ENCODE measurements around the gene ADRA2C.

The ADRA2C gene

DNA sequence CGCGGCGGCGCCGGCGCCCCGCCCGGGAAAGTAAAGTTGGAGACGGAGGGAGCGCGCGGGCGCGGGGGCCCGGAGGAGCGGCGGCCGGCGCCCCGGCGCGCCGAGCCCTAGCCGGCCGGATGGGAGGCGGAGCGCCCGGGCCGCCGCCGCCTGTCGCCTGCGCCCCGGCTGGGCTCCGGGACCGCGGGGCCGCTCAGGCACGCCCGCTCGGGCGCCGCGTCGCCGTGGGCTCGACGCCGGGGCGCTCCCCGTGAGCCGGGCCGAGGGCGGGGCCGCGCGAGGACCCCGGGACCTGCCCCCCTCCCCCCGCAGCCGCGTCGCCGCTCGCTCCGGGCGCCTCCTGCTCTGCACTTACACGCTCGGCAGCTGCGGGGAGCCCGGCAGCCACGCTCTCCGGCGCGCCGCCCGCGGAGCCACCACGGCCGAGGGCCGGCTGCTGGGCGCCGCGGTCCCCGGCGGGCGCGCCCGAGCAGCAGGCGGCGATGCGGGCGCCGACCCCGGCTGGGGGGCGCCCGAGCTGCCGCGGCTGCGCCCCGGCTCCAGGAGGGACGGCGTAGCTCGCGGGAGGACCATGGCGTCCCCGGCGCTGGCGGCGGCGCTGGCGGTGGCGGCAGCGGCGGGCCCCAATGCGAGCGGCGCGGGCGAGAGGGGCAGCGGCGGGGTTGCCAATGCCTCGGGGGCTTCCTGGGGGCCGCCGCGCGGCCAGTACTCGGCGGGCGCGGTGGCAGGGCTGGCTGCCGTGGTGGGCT lies at the start of gene ADRA2C:
Gene ADRA2C, plus strand, starts transcription at position 350 of the 749 bp plus-strand sequence. Its CDS starts 222 bp downstream, at position 572.
- DNase-seq (ENCODE audit: extremely low read depth in 1 of 2, low read depth in 1 of 2): no peak

DNA sequence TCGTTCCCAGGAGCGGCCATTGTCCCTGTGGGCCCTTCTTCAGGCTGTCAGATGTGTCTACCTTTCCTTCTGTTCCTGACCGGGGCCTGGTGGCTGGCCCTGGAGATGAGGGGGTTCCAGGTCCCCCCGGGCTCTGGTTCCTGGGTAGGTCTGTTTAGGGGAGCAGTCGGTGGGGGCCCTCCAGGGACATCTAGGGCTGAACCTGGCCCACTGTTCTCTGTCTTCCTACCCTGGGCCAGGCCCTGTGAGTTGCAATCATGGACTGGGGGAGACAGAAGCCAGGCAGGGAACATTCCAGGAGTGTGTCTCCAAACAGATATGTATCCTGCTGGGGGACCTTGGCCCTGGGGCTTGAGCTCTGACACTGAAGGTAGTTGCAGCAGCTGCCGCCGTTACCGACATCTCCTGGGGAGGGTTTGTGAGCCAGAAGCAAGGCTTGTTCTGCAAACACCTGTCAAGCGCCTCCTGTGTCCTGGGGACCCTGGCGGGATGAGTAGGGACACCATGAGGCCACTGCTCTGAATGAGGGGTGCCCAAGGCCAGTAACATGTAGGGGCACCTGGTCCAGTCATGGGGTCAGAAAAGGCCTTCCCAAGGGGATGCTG lies 49.5 kb upstream of the ADRA2C start:
- DNase-seq (ENCODE audit: extremely low read depth in 1 of 2, low read depth in 1 of 2): no peak

GRCh38 chr4:3717241-3717640 lies 48.9 kb upstream of the ADRA2C start:
- no peak for DNase-seq (ENCODE audit: extremely low read depth in 1 of 2, low read depth in 1 of 2)

- no peak for DNase-seq (ENCODE audit: extremely low read depth in 1 of 2, low read depth in 1 of 2)
Measured at GRCh38 chr4:3718462-3718861, 47.7 kb upstream of the ADRA2C start.

DNA sequence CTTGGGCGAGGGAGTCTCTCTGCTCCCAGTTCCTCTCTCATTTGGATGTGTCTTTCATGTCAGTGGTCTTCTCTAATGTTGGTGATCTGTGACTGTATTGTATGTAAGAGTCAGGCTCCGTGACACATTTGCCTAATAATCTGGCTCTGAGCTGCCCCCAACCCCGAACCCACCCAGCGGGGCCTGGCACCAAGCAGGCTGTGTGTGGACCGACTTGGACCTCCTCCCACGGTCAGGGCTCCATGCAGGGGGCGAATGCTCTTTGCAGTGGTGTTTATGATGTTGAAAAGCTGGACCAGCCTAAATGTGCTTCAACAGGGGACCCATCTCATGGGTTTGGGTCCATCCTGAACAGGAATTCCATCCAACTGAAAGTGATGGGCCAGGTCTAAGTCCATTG lies 47.0 kb upstream of the ADRA2C start:
- no peak for DNase-seq (ENCODE audit: extremely low read depth in 1 of 2, low read depth in 1 of 2)

DNA sequence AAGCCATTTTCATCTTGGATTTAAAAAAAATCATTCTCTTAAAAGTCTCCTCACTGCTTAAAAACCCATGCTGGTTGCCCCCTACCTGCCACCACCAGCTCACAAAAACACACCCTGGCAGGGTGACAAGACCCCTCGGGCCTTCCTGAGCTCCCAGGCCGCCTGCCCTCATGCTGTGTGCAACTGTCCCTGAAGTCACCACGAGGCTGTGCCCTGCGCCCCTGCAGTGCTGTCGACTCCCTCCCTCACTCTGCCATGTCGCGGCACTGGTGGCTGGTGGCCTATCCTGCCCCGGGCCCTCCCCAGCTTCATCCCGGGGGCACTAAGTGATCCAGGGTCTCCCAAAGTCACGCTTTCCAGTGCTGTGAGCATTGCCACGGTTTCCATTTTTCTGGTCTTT lies 46.3 kb upstream of the ADRA2C start:
- DNase-seq (ENCODE audit: extremely low read depth in 1 of 2, low read depth in 1 of 2): no peak

GRCh38 chr4:3720466-3720865 lies 45.7 kb upstream of the ADRA2C start:
- DNase-seq (ENCODE audit: extremely low read depth in 1 of 2, low read depth in 1 of 2): no peak

- no peak for DNase-seq (ENCODE audit: extremely low read depth in 1 of 2, low read depth in 1 of 2)
Measured at GRCh38 chr4:3721186-3721585, 45.0 kb upstream of the ADRA2C start.

- no peak for DNase-seq (ENCODE audit: extremely low read depth in 1 of 2, low read depth in 1 of 2)
Measured at GRCh38 chr4:3721627-3722026, 44.6 kb upstream of the ADRA2C start.

DNA sequence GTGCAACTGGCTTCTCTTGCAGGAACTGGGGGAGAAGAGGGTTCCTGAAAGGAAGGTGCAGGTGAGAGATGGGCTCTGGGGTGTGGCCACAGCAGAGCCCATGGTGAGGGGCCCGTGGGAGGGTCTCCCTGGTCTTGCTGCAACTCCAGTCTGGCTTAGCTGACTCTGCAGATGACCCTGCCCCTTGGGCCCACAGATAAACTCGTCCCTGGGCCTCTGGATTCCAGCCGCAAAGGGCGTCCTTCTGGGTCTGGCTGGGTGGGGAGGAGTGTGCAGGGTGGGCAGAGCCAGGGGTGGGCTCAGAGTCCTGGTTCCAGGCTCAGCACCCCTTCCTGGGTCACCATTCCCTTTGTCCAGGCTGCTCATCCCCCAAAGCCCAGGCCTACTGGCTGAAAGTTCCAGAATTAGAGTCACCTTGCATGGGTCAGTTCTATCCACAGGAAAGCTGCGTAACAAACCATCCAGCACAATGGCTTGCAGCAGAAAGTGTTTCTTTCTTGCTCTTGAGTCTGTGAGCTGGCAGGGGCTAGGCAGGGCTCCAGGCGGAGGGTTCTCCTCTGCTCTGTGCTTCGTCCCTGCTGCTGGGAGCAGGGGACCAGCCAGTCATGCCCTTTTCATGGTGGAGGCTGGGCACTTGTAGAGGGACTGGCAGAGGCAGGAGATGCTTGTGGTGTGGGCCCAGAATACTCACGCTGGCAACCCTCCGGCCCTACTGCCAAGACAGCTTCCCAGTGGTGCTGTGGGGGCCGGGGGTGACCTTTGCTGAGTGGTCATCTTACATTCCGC lies 43.5 kb upstream of the ADRA2C start:
- DNase-seq (ENCODE audit: extremely low read depth in 1 of 2, low read depth in 1 of 2): no peak

- no peak for DNase-seq (ENCODE audit: extremely low read depth in 1 of 2, low read depth in 1 of 2)
Measured at GRCh38 chr4:3723232-3723642, 42.9 kb upstream of the ADRA2C start.

- no peak for DNase-seq (ENCODE audit: extremely low read depth in 1 of 2, low read depth in 1 of 2)
Measured at GRCh38 chr4:3724319-3725231, 41.6 kb upstream of the ADRA2C start.

GRCh38 chr4:3725936-3726870 lies 40.0 kb upstream of the ADRA2C start:
- no peak for DNase-seq (ENCODE audit: extremely low read depth in 1 of 2, low read depth in 1 of 2)

DNA sequence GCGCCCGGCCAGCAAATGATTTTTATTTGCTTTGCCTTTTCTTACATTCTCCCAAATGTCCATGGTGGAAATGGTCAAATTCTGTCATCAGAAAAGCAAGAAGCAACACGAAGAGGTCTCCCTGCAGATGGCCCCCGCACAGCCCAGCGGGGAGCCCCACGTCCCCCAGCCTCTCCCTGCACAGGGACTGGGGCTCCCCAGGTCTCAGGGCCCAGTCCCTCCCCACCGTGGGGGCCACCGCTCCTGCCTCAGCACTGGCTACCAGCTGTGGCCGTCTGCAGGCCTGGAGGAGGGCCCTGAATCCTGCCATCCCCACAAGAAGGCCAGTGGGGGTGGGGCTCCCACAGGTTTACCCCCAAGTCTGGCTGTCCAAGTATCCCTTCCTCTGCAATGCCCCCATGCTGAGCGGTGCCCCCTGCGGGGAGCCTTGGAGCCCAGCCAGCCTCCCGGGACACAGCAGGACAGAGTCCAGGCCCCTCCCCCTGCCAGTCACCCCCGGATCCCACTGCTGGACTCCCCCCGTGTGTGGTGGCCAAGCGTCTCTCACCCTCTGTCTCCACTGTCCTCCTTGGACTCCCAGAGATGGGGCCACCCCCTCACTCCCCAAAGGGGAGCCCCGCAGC lies 38.2 kb upstream of the ADRA2C start:
- no peak for DNase-seq (ENCODE audit: extremely low read depth in 1 of 2, low read depth in 1 of 2)

GRCh38 chr4:3729188-3729881 lies 36.9 kb upstream of the ADRA2C start:
- DNase-seq (ENCODE audit: extremely low read depth in 1 of 2, low read depth in 1 of 2): no peak

DNA sequence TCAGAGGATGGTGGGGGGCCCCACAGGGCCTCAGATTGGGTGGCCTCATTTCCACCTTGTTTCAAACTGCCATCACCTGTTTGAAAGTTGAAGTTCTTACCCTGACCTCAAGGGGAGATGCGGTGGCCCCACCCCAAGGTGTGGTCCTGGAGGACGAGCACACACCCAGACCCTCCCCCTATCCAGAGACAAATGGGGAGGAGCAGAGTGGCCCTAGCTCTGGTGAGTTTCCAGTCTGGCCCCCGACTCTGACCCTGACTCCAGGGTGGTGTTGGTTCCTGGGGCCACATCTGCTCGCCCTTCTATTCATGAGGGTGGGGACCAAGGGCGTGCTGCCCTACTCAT lies 36.3 kb upstream of the ADRA2C start:
- no peak for DNase-seq (ENCODE audit: extremely low read depth in 1 of 2, low read depth in 1 of 2)

DNA sequence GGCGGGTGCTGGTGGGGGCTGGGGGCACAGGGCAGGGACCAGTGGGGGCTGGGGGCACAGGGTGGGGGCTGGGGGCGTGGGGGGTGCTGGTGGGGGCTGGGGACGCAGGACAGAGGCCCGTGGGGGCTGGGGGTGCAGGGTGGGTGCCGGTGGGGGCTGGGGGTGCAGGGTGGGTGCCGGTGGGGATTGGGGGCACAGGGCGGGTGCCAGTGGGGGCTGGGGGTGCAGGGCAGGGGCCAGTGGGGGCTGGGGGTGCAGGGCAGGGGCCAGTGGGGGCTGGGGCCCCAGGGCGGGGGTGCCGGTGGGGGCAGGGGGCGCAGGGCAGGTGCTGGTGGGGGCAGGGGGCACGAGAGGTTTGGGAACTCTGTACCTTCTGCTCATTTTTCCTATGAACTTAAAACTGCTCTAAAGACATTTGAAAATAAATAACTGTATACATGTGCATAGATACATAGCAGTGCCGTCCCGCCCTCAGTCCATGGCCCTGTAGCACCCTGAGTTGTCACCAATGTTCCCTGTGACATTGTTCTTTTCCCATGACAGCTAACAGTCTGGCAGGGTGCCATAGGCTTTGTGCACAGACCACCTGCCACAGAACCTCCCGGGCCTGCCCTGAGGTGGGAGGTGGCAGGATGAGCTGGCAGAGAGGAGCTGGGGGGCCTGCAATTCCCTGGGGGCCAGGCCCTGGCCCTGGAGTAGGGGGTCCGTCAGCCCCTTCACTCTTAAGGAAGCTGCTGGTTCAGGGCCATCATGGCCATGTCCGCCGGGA lies 35.6 kb upstream of the ADRA2C start:
- DNase-seq (ENCODE audit: extremely low read depth in 1 of 2, low read depth in 1 of 2): no peak
